Astrocyte (in vitro differentiated cells and primary cell): ENCODE data around the gene DDAH1.

Experiments
- CTCF ChIP-seq: IDR thresholded peaks from 2 replicates; pipeline ENCODE4 v1.5.1; 2011; ENCODE audit warnings: low read depth, mild to moderate bottlenecking, inconsistent platforms, low read length, moderate library complexity; ENCODE audit not compliant: insufficient read depth
- EZH2 ChIP-seq: IDR thresholded peaks from 2 replicates; pipeline ENCODE4 v1.6.1; 2012; ENCODE audit warnings: mild to moderate bottlenecking, low read length, inconsistent platforms; ENCODE audit not compliant: insufficient read depth

GRCh38 chr1:85454214-85454613 is 10.7 kb downstream of the DDAH1 start:
- no peak for TF ChIP-seq CTCF
- TF ChIP-seq EZH2: no peak
